HepG2 (cell line): ENCODE measurements around the gene MEG3. TPM values are rescaled to one million over a fixed set of nuclear protein-coding genes. Genes with fewer than 3 reads are reported as not detected.

Experiments used
- ATF2 ChIP-seq: sonication (generic); formaldehyde crosslinking; IDR thresholded peaks from 2 replicates; pipeline ENCODE4 v1.4.0; 2020; ENCODE audit warnings: missing genetic modification reagents
- CHCHD3 ChIP-seq: sonication (generic); formaldehyde crosslinking; IDR thresholded peaks from 2 replicates; pipeline ENCODE4 v1.8.0; 2022; ENCODE audit warnings: mild to moderate bottlenecking, missing genetic modification reagents, moderate library complexity
- FOXC1 ChIP-seq: sonication (generic); formaldehyde crosslinking; IDR thresholded peaks from 2 replicates; pipeline ENCODE4 v1.8.0; 2022; ENCODE audit warnings: mild to moderate bottlenecking, missing genetic modification reagents, borderline replicate concordance
- HNF4G ChIP-seq, 2 experiments: sonication (generic) in 1 of 2; formaldehyde crosslinking in 1 of 2; IDR thresholded peaks; 2 replicates each; pipeline versions ENCODE4 v1.4.0 to v1.6.1; 2011 to 2020; ENCODE audit warnings: borderline replicate concordance in 2 of 2, low read depth in 2 of 2, mild to moderate bottlenecking in 2 of 2, low read length in 1 of 2, missing genetic modification reagents in 1 of 2, moderate library complexity in 1 of 2
- MATR3 ChIP-seq: sonication (generic); formaldehyde crosslinking; IDR thresholded peaks from 2 replicates; pipeline ENCODE4 v1.4.0; 2020; ENCODE audit warnings: missing genetic modification reagents
- MEF2D ChIP-seq: sonication (generic); formaldehyde crosslinking; IDR thresholded peaks from 2 replicates; pipeline ENCODE4 v1.5.1; 2020; ENCODE audit warnings: mild to moderate bottlenecking, missing genetic modification reagents
- NBN ChIP-seq: fragments of 450-650 bp; conservative IDR thresholded peaks from 2 replicates; pipeline ENCODE4 v1.6.1; 2017
- RFX5 ChIP-seq: IDR thresholded peaks from 2 replicates; pipeline ENCODE4 v1.6.1; 2011; ENCODE audit warnings: low read depth, low read length, improper control_type of control experiment
- TBP ChIP-seq: sonication (generic); formaldehyde crosslinking; IDR thresholded peaks from 2 replicates; pipeline ENCODE4 v1.5.0; 2020; ENCODE audit warnings: missing genetic modification reagents
- ZBTB26 ChIP-seq: IDR thresholded peaks from 2 replicates; pipeline ENCODE4 v1.6.1; 2016; ENCODE audit warnings: missing compliant biosample characterization, missing genetic modification reagents, borderline replicate concordance
- ZBTB33 ChIP-seq: sonication (generic); formaldehyde crosslinking; IDR thresholded peaks from 2 replicates; pipeline ENCODE4 v1.4.0; 2020; ENCODE audit warnings: missing genetic modification reagents
- ZNF20 ChIP-seq: sonication (generic); formaldehyde crosslinking; IDR thresholded peaks from 2 replicates; pipeline ENCODE4 v1.4.0; 2020; ENCODE audit warnings: mild to moderate bottlenecking, moderate library complexity, missing genetic modification reagents
- ZNF331 ChIP-seq: sonication (generic); formaldehyde crosslinking; IDR thresholded peaks from 2 replicates; pipeline ENCODE4 v1.4.0; 2020; ENCODE audit warnings: missing genetic modification reagents
- ZSCAN29 ChIP-seq: sonication (generic); formaldehyde crosslinking; conservative IDR thresholded peaks from 2 replicates; pipeline ENCODE4 v1.4.0; 2020; ENCODE audit warnings: mild to moderate bottlenecking, missing genetic modification reagents
- polyA plus RNA-seq, 8 experiments: library from polyadenylated mRNA; depleted of rRNA in 3 of 8; stranded (reverse) in 7 of 8; unstranded in 1 of 8; fragments of >200 nt; fragmentation: Illumina TruSeq in 4 of 8; extraction: Trizol in 4 of 8; gene quantifications; 2 replicates each; pipeline versions ENCODE4 v1.2.1 to v1.2.3, GENCODE V29; 2011 to 2016; ENCODE audit warnings: low read depth in 4 of 8, missing spikeins in 1 of 8, mixed read lengths in 1 of 8; ENCODE audit not compliant: insufficient read depth in 1 of 8
- total RNA-seq, 5 experiments: library from RNA; depleted of rRNA; stranded (reverse); fragments of >200 nt; fragmentation: Illumina TruSeq; extraction: Trizol; gene quantifications; 2 replicates each; pipeline ENCODE4 v1.2.3, GENCODE V29; 2016; ENCODE audit warnings: low read depth in 1 of 5

The MEG3 gene
- total and polyA plus RNA-seq, 2 of the 13 experiments (the other 11 are each of a cell fraction or from before 2014, with no cell fraction given): 0.17 TPM; not detected in 1

GRCh38 chr14:100820957-100821356 lies 5.0 kb upstream of the MEG3 start (continued):
- TF ChIP-seq HNF4G (IDR thresholded peaks at IDR 0.05; ENCODE audit: borderline replicate concordance, low read depth, low read length): 0 out of 2 replicates have a peak, but pooled peaks have one; percentile 32
- no peak for TF ChIP-seq HNF4G (CRISPR knock-in tag; IDR thresholded peaks at IDR 0.05; ENCODE audit: borderline replicate concordance, low read depth)
- no peak for TF ChIP-seq ZNF20 (CRISPR knock-in tag)
- TF ChIP-seq TBP (CRISPR knock-in tag): no peak
- TF ChIP-seq MEF2D: no peak
- TF ChIP-seq ZBTB33: no peak
- TF ChIP-seq ZNF331 (CRISPR knock-in tag): 0 out of 2 replicates have a peak, but pooled peaks have one; percentile 10
- no peak for TF ChIP-seq MATR3
- no peak for TF ChIP-seq ATF2
- TF ChIP-seq NBN: no peak
- no peak for TF ChIP-seq RFX5
- no peak for TF ChIP-seq ZSCAN29 (CRISPR knock-in tag)
- no peak for TF ChIP-seq ZBTB26 (CRISPR knock-in tag)
- TF ChIP-seq FOXC1 (CRISPR knock-in tag): no peak
- TF ChIP-seq CHCHD3 (CRISPR knock-in tag): no peak
